ENCODE data around the gene COL18A1.

COL18A1 gene

GRCh38 chr21:45509566-45510465, 104.9 kb downstream of the COL18A1 start:
- DNase-seq = no peak

GRCh38 chr21:45510466-45510955, 105.5 kb downstream of the COL18A1 start:
- no peak for DNase-seq

- no peak for DNase-seq
Observed at GRCh38 chr21:45511007-45511406, 106.0 kb downstream of the COL18A1 start.

DNA sequence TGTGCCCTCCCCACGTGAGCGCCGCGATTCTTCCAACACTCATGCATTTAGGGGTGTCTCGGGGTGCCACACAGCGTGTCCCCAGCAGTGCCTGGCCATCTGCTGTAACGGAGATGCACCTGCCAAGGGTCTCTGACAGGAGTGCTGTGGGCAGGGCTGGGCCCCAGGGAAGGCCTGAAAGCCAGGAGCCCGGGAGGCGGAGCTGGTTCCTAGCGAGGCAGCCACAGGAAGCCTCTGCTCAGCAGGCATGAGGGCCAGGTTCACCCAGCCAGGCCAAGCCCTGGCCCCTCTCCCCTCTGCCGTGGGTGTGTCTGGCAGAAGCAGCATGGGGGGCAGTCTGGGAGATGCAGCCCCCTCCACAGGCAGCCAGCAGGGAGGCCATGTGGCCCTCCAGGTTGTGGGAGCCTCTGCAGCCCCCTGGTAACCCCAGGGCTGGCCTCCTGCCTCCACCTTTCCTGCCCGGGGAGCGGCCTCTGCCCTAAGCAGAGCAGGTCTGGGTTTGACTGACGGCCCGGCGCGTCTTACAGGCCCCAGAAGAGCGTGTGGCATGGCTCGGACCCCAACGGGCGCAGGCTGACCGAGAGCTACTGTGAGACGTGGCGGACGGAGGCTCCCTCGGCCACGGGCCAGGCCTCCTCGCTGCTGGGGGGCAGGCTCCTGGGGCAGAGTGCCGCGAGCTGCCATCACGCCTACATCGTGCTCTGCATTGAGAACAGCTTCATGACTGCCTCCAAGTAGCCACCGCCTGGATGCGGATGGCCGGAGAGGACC, 106.9 kb downstream of the COL18A1 start:
- DNase-seq = no peak

DNA sequence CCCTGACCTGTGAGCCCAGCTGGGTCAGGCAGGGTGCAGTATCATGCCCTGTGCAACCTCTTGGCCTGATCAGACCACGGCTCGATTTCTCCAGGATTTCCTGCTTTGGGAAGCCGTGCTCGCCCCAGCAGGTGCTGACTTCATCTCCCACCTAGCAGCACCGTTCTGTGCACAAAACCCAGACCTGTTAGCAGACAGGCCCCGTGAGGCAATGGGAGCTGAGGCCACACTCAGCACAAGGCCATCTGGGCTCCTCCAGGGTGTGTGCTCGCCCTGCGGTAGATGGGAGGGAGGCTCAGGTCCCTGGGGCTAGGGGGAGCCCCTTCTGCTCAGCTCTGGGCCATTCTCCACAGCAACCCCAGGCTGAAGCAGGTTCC, 107.6 kb downstream of the COL18A1 start:
- no peak for DNase-seq

GRCh38 chr21:45513003-45513717, 108.2 kb downstream of the COL18A1 start:
- DNase-seq = no peak

DNA sequence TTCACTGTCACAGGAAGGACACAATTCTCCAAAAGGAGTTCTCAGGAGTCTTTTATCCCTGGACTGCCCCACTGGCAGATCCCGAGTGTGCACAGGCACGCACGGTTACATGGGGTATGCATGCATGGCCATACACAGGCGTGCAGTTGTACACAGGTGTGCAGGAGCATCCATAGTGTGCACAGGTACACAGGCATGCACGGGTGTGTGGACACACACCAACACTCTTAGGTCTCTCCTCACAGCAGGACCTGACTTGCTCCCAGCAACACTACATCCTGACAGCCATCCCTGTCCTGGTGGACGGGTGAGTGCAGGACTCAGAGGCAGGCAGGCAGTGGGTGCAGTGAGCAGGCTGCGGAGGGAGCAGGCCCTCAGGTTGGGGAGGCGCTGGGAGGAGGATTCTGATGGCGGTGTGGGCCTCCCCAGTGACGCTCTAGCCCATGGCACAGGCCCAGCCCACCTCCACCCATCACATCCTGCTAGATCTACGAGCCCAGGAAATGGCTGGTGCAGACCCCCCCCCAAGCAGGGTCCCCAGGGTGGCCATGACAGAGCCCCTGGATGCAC, 108.9 kb downstream of the COL18A1 start:
- DNase-seq = no peak

DNA sequence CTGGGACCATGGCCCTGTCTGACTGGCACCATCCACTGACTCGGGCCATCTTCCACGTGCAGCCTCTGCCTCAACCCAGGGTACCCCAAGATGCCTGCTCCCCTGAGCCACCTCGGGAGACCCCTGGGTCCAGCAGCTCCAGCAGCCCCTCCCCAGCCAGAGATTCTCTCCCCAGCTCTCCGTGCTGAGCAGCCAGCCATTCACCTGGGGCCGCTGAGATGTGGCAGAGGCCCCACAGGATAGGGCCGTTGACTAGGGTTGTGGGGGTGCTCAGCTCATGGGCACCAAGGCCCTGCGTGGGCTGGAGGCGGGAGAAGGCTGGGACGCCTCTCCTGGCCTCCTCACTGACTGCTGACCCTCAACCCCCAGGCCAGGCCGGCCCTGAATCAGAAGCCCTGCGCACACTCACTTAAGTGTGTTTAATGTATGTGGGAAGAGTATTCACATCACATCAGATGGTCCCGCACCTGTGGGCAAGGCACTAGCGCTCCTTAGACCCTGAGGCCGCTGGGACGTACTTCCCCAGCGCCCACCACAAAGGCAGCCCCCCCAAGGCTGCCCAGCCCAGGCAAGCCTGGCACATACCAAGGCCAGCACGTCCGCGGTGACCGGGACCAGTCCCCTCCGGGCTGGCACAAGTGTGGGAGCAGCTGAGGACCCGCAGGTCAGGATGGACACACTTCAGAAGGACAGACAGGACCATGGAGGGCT, 109.5 kb downstream of the COL18A1 start:
- no peak for DNase-seq

GRCh38 chr21:45515241-45516061, 110.5 kb downstream of the COL18A1 start:
- no peak for DNase-seq

DNA sequence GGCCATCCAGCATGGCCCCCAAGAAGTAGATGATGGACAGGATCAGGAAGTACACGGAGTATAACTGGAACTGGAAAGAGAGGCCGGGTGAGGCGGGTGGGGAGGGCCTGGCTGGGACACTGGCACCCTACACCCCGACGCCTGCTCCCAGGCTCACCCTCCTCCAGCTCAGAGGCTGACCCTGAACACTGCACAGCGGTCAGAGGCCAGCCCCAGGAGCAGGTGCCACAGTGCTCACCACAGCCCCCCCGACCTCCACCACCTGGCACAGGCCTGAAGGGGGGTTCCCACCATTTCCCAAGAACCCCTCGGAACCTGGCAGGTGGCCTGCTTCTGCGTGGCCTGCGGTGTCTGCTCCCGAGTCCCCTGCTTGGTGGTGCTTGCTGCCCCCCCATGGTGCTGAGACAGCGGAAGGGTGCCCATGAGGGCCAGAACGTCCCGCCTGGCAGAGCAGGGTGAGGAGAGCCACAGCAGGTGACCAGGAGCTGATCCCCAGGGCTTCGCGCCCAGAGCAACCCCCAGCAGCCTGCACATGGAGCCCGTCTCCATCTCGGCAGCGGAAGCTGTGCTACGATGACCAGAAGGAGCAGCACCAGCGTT, 111.2 kb downstream of the COL18A1 start:
- no peak for DNase-seq

DNA sequence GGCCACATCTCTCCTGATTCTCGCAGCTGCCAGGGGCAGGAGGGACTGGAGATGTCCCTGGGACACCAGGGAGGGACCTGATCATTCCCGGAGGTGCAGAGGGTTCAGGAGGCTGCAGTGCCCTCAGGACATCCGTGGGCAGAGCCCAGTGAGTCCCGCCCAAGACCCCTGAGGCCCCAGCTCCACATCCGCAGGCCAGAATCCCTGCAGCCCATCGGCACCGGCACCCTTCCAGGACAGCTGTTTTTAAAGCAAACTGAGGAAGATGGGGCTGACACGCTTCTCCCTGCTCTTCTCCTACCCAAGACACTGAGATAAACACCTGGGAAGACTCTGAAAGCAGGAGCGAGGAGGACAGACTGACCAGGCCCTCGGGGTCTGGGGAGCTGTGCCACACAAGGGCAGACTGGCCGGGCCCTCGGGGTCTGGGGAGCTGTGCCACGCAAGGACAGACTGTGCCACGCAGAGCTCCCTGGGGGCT, 111.7 kb downstream of the COL18A1 start:
- no peak for DNase-seq

DNA sequence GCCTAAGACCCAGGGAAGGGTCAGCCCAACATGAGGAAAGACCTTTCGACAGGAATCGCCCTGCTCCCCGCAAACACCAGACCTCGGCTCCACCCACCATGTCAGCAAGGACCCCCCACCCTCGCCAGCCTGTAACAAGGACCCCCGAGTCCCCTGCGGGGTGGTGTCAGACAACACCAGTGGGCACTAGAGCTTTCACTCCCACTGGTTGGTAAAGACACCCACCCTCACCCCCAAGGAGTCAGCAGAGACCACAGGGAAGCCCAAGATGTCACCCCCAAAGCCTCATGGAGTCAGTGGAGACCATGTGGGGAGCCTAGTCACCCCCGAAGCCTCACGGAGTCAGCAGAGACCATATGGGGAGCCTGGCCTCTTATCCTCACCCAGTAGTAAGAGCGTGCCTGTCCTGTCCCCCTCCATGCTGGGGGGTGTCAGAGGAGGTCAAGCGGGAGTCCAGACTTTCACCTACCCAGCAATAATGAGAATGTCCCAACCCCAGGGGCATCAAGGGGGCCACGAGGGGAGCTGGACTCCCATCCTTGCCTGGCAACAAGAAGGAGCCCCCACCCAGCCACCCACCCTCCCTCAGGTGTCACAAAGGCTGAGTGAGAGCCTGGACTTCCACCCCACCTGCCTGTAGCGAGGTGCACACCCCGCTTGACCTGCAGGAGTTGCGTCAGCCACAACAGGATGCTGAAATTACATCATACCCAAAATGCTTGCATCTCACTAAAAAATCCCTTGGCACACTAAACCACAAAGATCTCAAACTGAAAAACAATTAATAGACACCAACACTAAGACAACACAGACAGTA, 112.5 kb downstream of the COL18A1 start:
- peak; percentile 1 for DNase-seq

GRCh38 chr21:45518742-45519141, 113.8 kb downstream of the COL18A1 start:
- no peak for DNase-seq

- DNase-seq = no peak
Observed at GRCh38 chr21:45519182-45519581, 114.2 kb downstream of the COL18A1 start.

DNA sequence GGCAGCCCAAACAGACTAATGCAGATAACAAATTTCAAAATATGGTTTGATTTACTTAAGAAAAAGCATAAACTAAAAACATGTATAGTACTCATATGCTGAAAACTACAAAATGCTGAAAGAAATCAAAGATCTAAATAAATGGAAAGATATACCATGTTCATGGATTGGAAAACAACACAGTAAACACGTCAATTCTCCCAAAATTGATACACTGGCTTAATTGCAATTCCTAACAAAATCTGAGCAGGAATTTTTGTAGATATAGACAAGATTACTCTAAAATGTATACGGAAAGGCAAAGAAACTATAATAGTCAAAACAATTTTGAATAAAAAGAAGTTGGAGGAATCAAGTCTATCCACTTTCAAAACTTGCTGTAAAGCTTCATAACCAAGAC, 116.3 kb downstream of the COL18A1 start:
- DNase-seq = no peak

GRCh38 chr21:45522381-45522780, 117.4 kb downstream of the COL18A1 start:
- DNase-seq = no peak

DNA sequence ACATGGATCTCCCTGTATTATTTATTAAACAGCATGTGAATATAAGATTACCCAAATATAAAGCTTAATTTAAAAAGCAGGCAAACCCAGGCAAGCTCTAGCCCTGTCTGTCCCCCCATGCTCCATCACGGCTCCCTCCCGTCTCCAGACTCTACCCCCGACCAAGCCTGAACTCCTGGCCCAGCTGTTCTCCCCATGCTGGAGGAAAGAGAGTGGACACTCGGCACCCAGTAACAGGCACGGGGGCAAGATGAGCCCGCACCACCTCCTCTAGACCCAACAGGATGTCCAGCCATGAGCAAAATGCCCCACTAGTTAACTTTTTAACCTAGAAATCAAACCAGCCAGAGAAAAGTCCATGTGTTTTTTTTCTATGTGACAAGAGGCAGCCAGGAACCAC, 118.0 kb downstream of the COL18A1 start:
- DNase-seq = no peak

- no peak for DNase-seq
Observed at GRCh38 chr21:45523411-45524101, 118.6 kb downstream of the COL18A1 start.

- no peak for DNase-seq
Observed at GRCh38 chr21:45524756-45525152, 119.8 kb downstream of the COL18A1 start.
